ENCODE results near the gene RNF223. TPM values are rescaled to one million over a fixed set of nuclear protein-coding genes. Genes with fewer than 3 reads are reported as not detected.

The RNF223 gene
- total RNA-seq, 1 experiment from 2014 or later = 5.0 TPM

DNA sequence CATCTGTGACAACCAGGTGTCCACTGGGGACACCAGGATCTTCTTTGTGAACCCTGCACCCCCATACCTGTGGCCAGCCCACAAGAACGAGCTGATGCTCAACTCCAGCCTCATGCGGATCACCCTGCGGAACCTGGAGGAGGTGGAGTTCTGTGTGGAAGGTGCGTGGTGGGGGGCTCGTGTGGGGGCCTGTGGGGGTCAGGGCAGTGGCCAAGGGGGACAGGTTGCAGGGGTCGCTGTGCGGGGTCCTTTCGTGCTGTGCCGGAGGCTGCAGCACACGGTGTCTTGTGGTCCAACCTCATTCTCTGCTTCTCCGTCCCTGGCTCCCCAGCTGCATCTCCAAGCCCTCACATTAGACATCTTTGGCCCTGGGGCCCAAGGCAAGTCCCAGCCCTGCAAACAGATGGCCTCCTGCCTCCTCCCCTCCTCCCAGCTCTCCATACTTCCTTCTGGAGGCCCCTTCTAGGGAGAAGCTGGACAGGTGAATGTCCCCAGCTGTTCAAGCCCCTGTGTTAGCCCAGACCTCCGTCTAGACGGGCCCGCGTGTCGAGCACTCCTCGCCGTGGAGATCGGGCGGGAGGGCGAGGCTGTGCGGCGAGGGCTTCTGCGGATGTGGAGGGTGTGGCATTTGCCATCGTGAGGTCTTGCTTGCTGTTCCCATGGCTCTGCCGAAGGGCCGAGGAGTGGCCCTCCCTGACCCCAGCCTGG, 51.6 kb downstream of the RNF223 start:
- no peaks in the 10 kb centered on the region for H3K27me3 Mint-ChIP-seq (ENCODE audit: unreplicated experiment)
- peak; percentile 13 for DNase-seq
- peaks cover 53% of the 10 kb centered on the region for H3K36me3 Mint-ChIP-seq (ENCODE audit: insufficient read depth, unreplicated experiment)
- peaks cover 18% of the 10 kb centered on the region for H3K4me1 Mint-ChIP-seq (ENCODE audit: low read depth, unreplicated experiment)
- peak overlapping the region; percentile 69 for H3K27ac Mint-ChIP-seq (ENCODE audit: unreplicated experiment)
- no TSS peak for BruUV-seq (replicated peaks)
- intact Hi-C loops (cut with micrococcal nuclease; ENCODE audit: unreplicated experiment) = loop anchor here (5.0 kb wide), 1 partner anchor 35 kb away; no protein-coding TSS in a partner anchor
- peak overlapping the region; percentile 73 for H3K4me3 Mint-ChIP-seq (ENCODE audit: low read depth, unreplicated experiment)
- CTCF ChIA-PET = interaction anchor here (0.8 kb wide), 1 partner anchor 42 kb away, joined by 4 read pairs; no protein-coding TSS in a partner anchor
- TF ChIP-seq, protein P1, sequence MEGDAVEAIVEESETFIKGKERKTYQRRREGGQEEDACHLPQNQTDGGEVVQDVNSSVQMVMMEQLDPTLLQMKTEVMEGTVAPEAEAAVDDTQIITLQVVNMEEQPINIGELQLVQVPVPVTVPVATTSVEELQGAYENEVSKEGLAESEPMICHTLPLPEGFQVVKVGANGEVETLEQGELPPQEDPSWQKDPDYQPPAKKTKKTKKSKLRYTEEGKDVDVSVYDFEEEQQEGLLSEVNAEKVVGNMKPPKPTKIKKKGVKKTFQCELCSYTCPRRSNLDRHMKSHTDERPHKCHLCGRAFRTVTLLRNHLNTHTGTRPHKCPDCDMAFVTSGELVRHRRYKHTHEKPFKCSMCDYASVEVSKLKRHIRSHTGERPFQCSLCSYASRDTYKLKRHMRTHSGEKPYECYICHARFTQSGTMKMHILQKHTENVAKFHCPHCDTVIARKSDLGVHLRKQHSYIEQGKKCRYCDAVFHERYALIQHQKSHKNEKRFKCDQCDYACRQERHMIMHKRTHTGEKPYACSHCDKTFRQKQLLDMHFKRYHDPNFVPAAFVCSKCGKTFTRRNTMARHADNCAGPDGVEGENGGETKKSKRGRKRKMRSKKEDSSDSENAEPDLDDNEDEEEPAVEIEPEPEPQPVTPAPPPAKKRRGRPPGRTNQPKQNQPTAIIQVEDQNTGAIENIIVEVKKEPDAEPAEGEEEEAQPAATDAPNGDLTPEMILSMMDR (IDR thresholded peaks at IDR 0.05; ENCODE audit: unreplicated experiment) = no peak
- no peaks in the 10 kb centered on the region for H3K9me3 Mint-ChIP-seq (ENCODE audit: low read depth, unreplicated experiment)

DNA sequence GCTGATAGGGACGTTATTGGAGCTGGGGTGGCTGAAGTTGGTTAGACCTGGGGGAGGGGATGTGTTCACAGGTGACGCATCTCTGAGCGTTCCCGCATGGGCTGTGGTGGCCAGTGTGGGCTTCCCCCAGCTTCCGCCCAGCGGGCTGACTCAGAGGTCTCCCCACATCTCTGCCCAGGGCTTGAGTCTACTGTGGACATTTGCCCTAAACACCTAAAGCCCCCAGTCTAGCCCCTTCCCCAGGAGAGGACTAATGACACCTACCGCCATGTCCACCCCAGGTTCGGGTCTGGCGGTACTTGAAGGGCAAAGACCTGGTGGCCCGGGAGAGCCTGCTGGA, 52.2 kb downstream of the RNF223 start:
- Mint-ChIP-seq H3K4me3 (ENCODE audit: low read depth, unreplicated experiment) (peak overlapping the region; percentile 73), H3K27ac (ENCODE audit: unreplicated experiment) (peak overlapping the region; percentile 69), H3K27me3 (ENCODE audit: unreplicated experiment) (no peaks in the 10 kb centered on the region), H3K36me3 (ENCODE audit: insufficient read depth, unreplicated experiment) (peaks cover 53% of the 10 kb centered on the region), H3K9me3 (ENCODE audit: low read depth, unreplicated experiment) (no peaks in the 10 kb centered on the region), H3K4me1 (ENCODE audit: low read depth, unreplicated experiment) (peaks cover 18% of the 10 kb centered on the region)
- intact Hi-C loops (cut with micrococcal nuclease; ENCODE audit: unreplicated experiment) = loop anchor here (5.0 kb wide), 1 partner anchor 35 kb away; no protein-coding TSS in a partner anchor
- TF ChIP-seq, protein P1 (IDR thresholded peaks at IDR 0.05; ENCODE audit: unreplicated experiment) = no peak
- no TSS peak for BruUV-seq (replicated peaks)
- peak; percentile 64 for DNase-seq
- CTCF ChIA-PET = interaction anchor here (0.8 kb wide), 1 partner anchor 42 kb away, joined by 4 read pairs; no protein-coding TSS in a partner anchor

DNA sequence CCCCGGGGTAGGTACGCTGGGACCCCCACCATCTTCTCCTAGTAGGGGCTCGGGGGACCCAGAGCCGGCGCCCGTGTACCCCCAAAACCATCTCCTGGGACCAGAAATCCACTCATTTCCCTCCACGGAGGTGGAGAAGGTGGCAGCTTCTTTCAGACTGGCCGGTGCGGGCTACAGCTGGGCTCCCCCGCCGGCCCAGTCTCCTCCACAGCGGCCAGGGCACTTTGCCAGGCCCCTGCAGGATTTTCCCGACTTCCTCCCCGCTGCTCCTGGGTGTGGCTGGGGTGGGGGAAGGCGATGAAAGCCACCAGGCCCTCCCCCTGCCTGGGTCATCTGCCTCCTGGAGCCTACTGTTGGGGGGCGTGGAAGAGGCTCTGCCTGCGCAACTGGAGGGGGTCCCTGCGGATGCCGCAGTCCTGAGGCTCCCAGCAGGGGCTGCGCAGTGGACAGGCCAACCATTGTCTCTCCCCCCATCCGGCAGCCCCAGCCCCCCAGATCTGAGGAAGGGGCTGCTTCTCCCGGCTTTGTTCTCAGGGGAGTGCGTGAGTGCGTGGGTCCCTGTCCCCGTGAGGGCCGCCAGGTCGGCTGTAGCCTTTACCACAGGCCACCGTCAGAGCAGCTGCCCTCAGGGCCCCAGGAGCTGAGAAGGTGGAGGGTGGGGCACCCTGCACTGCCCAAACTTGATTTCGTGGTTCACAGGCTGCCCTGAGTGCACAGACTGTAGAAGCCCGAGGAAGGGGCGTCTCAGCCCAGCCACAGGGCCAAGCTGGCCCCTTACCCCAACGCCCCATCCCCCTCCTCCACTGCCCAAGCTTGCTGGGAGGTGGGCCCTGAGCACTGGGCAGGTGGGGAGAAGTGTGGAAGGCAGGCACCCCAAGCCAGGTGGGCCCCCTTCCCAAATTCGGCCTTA, 52.8 kb downstream of the RNF223 start:
- Mint-ChIP-seq H3K27ac (ENCODE audit: unreplicated experiment) (peak overlapping the region; percentile 69), H3K27me3 (ENCODE audit: unreplicated experiment) (no peaks in the 10 kb centered on the region), H3K36me3 (ENCODE audit: insufficient read depth, unreplicated experiment) (peaks cover 53% of the 10 kb centered on the region), H3K4me3 (ENCODE audit: low read depth, unreplicated experiment) (peak overlapping the region; percentile 73), H3K4me1 (ENCODE audit: low read depth, unreplicated experiment) (peaks cover 18% of the 10 kb centered on the region), H3K9me3 (ENCODE audit: low read depth, unreplicated experiment) (no peaks in the 10 kb centered on the region)
- intact Hi-C loops (cut with micrococcal nuclease; ENCODE audit: unreplicated experiment) = loop anchor here (5.0 kb wide), 1 partner anchor 36 kb away; no protein-coding TSS in a partner anchor
- BruUV-seq (replicated peaks) = TSS peak; percentile 35
- DNase-seq = peak; percentile 78
- TF ChIP-seq, protein P1 (IDR thresholded peaks at IDR 0.05; ENCODE audit: unreplicated experiment) = no peak
- CTCF ChIA-PET = interaction anchor here (0.6 kb wide), 1 partner anchor 43 kb away, joined by 3 read pairs; no protein-coding TSS in a partner anchor

Other genes with a start within 250 kb of the RNF223 start
- gene SAMD11, start 150.4 kb downstream of the RNF223 start, total RNA-seq (2022) = 0.27 and 0.54 TPM in 2 replicates
- gene NOC2L, start 115.0 kb downstream of the RNF223 start, total RNA-seq (2022) = 98.6 and 107 TPM in 2 replicates
- 27.1 and 27.8 TPM in 2 replicates for gene KLHL17, start 113.7 kb downstream of the RNF223 start, total RNA-seq (2022)
- 11.9 and 16.2 TPM in 2 replicates for gene PLEKHN1, start 107.8 kb downstream of the RNF223 start, total RNA-seq (2022)
- not detected in 2 replicates for gene PERM1, start 92.2 kb downstream of the RNF223 start, total RNA-seq (2022)
- 35.5 and 51.3 TPM in 2 replicates for gene HES4, start 74.2 kb downstream of the RNF223 start, total RNA-seq (2022)
- gene ISG15, start 60.8 kb downstream of the RNF223 start, total RNA-seq (2022) = 165 and 522 TPM in 2 replicates
- gene AGRN, start 54.2 kb downstream of the RNF223 start, total RNA-seq (2022) = 446 and 552 TPM in 2 replicates
- 32.4 and 34.7 TPM in 2 replicates for gene C1orf159, start 41.8 kb upstream of the RNF223 start, total RNA-seq (2022)
- gene TTLL10, start 99.6 kb upstream of the RNF223 start, total RNA-seq (2022) = 2.4 and 3.5 TPM in 2 replicates
- 0.66 TPM in 1 of 2 replicates, not detected in the other for gene TNFRSF18, start 132.3 kb upstream of the RNF223 start, total RNA-seq (2022)
- not detected in 2 replicates for gene TNFRSF4, start 139.8 kb upstream of the RNF223 start, total RNA-seq (2022)
- 128 and 161 TPM in 2 replicates for gene SDF4, start 157.7 kb upstream of the RNF223 start, total RNA-seq (2022)
- gene B3GALT6, start 157.9 kb upstream of the RNF223 start, total RNA-seq (2022) = 23.4 and 25.9 TPM in 2 replicates
- 2.0 and 4.2 TPM in 2 replicates for gene C1QTNF12, start 172.4 kb upstream of the RNF223 start, total RNA-seq (2022)
- 45.6 and 50.0 TPM in 2 replicates for gene UBE2J2, start 199.5 kb upstream of the RNF223 start, total RNA-seq (2022)
- 2.5 and 4.1 TPM in 2 replicates for gene SCNN1D, start 206.1 kb upstream of the RNF223 start, total RNA-seq (2022)
- 41.1 and 48.3 TPM in 2 replicates for gene ACAP3, start 233.6 kb upstream of the RNF223 start, total RNA-seq (2022)
- 22.7 and 24.7 TPM in 2 replicates for gene PUSL1, start 234.3 kb upstream of the RNF223 start, total RNA-seq (2022)

Measured in Calu3 (cell line).